Colonic mucosa (tissue), 4 donors: ENCODE data around the gene FOXQ1. TPM values are rescaled to one million over a fixed set of nuclear protein-coding genes. Genes with fewer than 3 reads are reported as not detected.

Experiments used
- DNase-seq: peaks from one replicate; pipeline ENCODE4 v3.0.0-alpha.2; 2020
- H3K27ac ChIP-seq: fragments of 200-600 bp; one replicate; pipeline ENCODE4 v1.8.0; 2021
- H3K27me3 ChIP-seq: fragments of 200-600 bp; one replicate; pipeline ENCODE4 v1.8.0; 2021
- H3K36me3 ChIP-seq: fragments of 200-600 bp; one replicate; pipeline ENCODE4 v1.8.0; 2021
- H3K4me1 ChIP-seq: fragments of 200-600 bp; one replicate; pipeline ENCODE4 v1.8.0; 2021; ENCODE audit warnings: mild to moderate bottlenecking
- H3K4me3 ChIP-seq: fragments of 200-600 bp; one replicate; pipeline ENCODE4 v1.8.0; 2021
- H3K9ac ChIP-seq, 2 donors: one replicate each; pipeline ENCODE4 v1.7.0; 2013; ENCODE audit warnings: control low read depth in 2 of 2, low read depth in 2 of 2, low read length in 2 of 2
- H3K9me3 ChIP-seq: fragments of 200-600 bp; one replicate; pipeline ENCODE4 v1.8.0; 2021
- intact Hi-C: fragments of 100-400 bp; cut with DNase I; formaldehyde crosslinking; loops from one replicate; pipeline ENCODE4 v1.14.1; 2022
- total RNA-seq, 2 donors: library from RNA; stranded (reverse); fragmentation: NEBNext Ultra II Directional in 1 of 2; extraction: Animal tissue kit (Norgen Biotek cat#: 25700) in 1 of 2; gene quantifications; one replicate each; pipeline ENCODE4 v1.2.1, GENCODE V29; 2021
- TF ChIP-seq, protein P1 (sequence below): fragments of 200-600 bp; IDR thresholded peaks from one replicate; pipeline ENCODE4 v1.8.0; 2022; ENCODE audit warnings: antibody characterized with exemption, mild to moderate bottlenecking
- donor health status: healthy.
- donor health status: DM: no; HTN: no; CAD: no.
- donor health status: DM: no; HTN: no; CAD: no.

The FOXQ1 gene
- total RNA-seq, 2 donors from 2014 or later = 0.42 to 0.82 TPM

DNA sequence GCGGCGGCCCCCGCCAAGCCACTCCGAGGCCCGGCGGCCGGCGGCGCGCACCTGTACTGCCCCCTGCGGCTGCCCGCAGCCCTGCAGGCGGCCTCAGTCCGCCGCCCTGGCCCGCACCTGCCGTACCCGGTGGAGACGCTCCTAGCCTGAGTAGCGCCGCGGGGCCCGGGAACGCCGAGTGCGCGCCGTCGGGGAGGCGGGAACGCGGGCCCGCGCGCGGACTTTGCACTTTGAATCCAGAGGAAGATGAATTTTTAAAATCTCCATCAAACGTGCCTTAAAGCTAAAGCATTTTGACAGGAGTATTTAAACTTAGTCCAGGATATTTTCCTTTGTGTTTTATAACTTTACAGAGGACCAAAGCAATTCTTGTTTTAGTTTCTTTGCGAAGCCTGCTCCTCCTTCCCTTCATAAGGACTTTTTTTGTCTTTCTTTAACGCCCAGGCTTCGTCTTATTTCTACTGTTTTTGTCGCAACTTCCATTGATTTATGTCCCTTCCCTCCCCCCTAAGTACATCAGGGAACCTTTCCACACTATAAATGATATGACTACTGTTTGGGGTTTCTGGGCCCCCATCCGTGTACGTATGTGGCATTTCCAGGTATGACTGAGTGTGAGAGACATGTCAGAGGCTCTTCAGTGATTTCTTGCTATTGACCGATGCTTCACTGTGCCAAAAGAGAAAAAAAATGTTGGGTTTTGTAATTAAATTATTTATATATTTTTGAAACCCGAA is 2.0 kb downstream of the FOXQ1 start:
- TF ChIP-seq, protein P1, sequence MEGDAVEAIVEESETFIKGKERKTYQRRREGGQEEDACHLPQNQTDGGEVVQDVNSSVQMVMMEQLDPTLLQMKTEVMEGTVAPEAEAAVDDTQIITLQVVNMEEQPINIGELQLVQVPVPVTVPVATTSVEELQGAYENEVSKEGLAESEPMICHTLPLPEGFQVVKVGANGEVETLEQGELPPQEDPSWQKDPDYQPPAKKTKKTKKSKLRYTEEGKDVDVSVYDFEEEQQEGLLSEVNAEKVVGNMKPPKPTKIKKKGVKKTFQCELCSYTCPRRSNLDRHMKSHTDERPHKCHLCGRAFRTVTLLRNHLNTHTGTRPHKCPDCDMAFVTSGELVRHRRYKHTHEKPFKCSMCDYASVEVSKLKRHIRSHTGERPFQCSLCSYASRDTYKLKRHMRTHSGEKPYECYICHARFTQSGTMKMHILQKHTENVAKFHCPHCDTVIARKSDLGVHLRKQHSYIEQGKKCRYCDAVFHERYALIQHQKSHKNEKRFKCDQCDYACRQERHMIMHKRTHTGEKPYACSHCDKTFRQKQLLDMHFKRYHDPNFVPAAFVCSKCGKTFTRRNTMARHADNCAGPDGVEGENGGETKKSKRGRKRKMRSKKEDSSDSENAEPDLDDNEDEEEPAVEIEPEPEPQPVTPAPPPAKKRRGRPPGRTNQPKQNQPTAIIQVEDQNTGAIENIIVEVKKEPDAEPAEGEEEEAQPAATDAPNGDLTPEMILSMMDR = no peak
- intact Hi-C loops = no loop called here
- DNase-seq = peak; percentile 58
- no peaks in the 10 kb centered on the region for H3K9me3 ChIP-seq
- H3K27ac ChIP-seq = no peak overlapping the region
- H3K36me3 ChIP-seq = no peaks in the 10 kb centered on the region
- no peak overlapping the region for H3K9ac ChIP-seq
- H3K4me1 ChIP-seq = no peaks in the 10 kb centered on the region
- H3K4me3 ChIP-seq = no peak overlapping the region
- H3K27me3 ChIP-seq = peaks cover 65% of the 10 kb centered on the region

GRCh38 chr6:1314617-1315016 is 2.7 kb downstream of the FOXQ1 start:
- Histone ChIP-seq H3K27me3 (peaks cover 60% of the 10 kb centered on the region), H3K27ac (no peak overlapping the region), H3K36me3 (no peaks in the 10 kb centered on the region), H3K4me3 (no peak overlapping the region), H3K9ac (no peak overlapping the region), H3K9me3 (no peaks in the 10 kb centered on the region), H3K4me1 (no peaks in the 10 kb centered on the region)
- TF ChIP-seq, protein P1 = no peak
- intact Hi-C loops = no loop called here
- DNase-seq = no peak

GRCh38 chr6:1315201-1315559 is 3.3 kb downstream of the FOXQ1 start:
- H3K9ac ChIP-seq = no peak overlapping the region
- no peak overlapping the region for H3K4me3 ChIP-seq
- peaks cover 54% of the 10 kb centered on the region for H3K27me3 ChIP-seq
- no peak for DNase-seq
- H3K9me3 ChIP-seq = no peaks in the 10 kb centered on the region
- intact Hi-C loops = no loop called here
- H3K36me3 ChIP-seq = no peaks in the 10 kb centered on the region
- no peaks in the 10 kb centered on the region for H3K4me1 ChIP-seq
- H3K27ac ChIP-seq = no peak overlapping the region
- TF ChIP-seq, protein P1 = no peak

DNA sequence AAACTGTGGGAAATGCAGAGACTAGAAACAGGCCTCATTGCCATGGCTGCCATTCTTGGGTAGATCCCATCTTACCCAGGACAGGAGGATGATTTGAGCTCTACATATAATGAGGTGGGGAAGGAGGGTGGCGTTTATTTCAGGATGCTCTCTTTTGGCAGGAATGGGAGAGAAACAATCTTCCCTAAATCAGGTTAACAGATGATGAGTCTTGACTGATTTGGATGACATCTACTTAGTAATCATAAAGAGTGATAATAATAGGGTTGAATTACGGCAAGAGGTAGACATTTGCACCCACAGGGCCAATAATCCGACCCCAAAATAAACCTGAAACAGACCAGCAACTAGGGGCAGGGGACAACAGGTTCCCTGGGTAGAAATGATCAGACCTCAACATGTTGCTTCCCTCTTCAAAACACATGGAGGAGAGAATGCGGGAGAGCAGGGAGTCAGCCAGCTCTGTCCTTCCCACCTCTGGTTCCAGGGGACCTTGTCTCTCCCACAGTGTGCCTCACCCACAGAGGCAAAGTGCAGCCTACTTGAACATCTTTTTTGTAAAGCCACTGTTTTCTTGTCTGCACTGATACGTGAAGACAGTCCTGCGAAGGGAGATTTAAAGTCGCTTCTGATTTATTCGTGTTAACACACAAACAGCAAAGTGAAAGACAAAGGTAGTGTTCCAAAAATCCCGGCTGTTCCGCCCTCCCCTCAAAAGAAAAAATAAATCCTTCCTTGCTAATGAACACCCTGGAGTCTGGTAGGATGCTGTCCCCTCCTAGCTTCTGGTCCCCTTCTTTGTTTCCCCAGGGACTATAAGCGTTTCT is 3.9 kb downstream of the FOXQ1 start:
- Histone ChIP-seq H3K4me3 (no peak overlapping the region), H3K27ac (no peak overlapping the region), H3K9ac (no peak overlapping the region), H3K9me3 (no peaks in the 10 kb centered on the region), H3K27me3 (peaks cover 50% of the 10 kb centered on the region), H3K36me3 (no peaks in the 10 kb centered on the region), H3K4me1 (no peaks in the 10 kb centered on the region)
- TF ChIP-seq, protein P1 = no peak
- no peak for DNase-seq
- intact Hi-C loops = no loop called here

GRCh38 chr6:1316489-1316971 is 4.6 kb downstream of the FOXQ1 start:
- intact Hi-C loops = no loop called here
- H3K9me3 ChIP-seq = no peaks in the 10 kb centered on the region
- H3K4me3 ChIP-seq = peak overlapping the region; percentile 38
- TF ChIP-seq, protein P1 = no peak
- no peak for DNase-seq
- H3K27me3 ChIP-seq = peaks cover 42% of the 10 kb centered on the region
- H3K9ac ChIP-seq = peak overlapping the region in 1 of 2 donors; percentile 35
- no peak overlapping the region for H3K27ac ChIP-seq
- no peaks in the 10 kb centered on the region for H3K4me1 ChIP-seq
- no peaks in the 10 kb centered on the region for H3K36me3 ChIP-seq
